ENCODE measurements around the gene FAM53C. TPM values are rescaled to one million over a fixed set of nuclear protein-coding genes. Genes with fewer than 3 reads are reported as not detected.

The FAM53C gene
- total and polyA plus RNA-seq, 2 experiments from 2014 or later, result 21.0 to 45.0 TPM

DNA sequence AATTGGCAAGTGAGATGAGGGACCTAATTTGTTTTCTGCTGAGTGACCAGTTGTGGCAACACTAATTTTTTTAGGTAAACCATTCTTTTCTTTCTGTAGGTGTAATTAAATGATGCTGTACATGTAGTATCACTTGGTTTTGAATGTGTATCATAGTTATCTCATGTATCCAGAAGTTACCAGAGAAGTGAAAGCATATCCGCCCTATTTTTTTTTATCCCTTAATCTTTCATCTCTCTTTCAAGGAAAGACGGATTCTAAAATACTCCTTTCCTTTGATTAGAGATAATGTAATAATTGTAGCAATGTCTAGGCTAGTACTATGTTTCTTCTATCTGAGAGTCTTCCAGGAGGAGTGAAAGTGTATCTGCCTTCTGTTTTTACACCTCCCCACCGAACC lies 21.6 kb downstream of the FAM53C start:
- Histone ChIP-seq H3K9me2 (ENCODE audit: insufficient read depth) (no peaks in the 10 kb centered on the region), H3K27ac (ENCODE audit: low read depth) (no peak overlapping the region), H3F3A (replicated peaks; ENCODE audit: low read depth) (peaks cover 11% of the 10 kb centered on the region; the same call in 1 of the 2 replicates), H3K4me1 (ENCODE audit: insufficient read depth) (peaks cover 11% of the 10 kb centered on the region), H3K4me2 (no peak overlapping the region), H3K79me2 (replicated peaks; ENCODE audit: insufficient read depth) (peaks cover 98% of the 10 kb centered on the region), H3K4me3 (no peak overlapping the region), H3K36me3 (ENCODE audit: insufficient read depth) (no peaks in the 10 kb centered on the region), H4K20me1 (replicated peaks; ENCODE audit: insufficient read depth) (peaks cover 38% of the 10 kb centered on the region), H2AFZ (no peak overlapping the region), H3K27me3 (ENCODE audit: insufficient read depth) (no peaks in the 10 kb centered on the region)
- H3K27ac Mint-ChIP-seq, result no peak overlapping the region
- TF ChIP-seq CREB1 (CRISPR knock-in tag; IDR thresholded peaks at IDR 0.05; ENCODE audit: low read depth) (no peak), ZNF331 (CRISPR knock-in tag; IDR thresholded peaks at IDR 0.05; ENCODE audit: low read depth) (no peak), ZNF114 (CRISPR knock-in tag; IDR thresholded peaks at IDR 0.05) (no peak), EZH2phosphoT487 (IDR thresholded peaks at IDR 0.05; ENCODE audit: unreplicated experiment) (no peak), EZH2 (IDR thresholded peaks at IDR 0.05; ENCODE audit: low read depth, unreplicated experiment) (no peak)
- DNase-seq (ENCODE audit: low spot score) (no peak), ATAC-seq (no peak)
- no peaks in the 10 kb centered on the region; the same call in 2 of the 3 replicates for H3K36me3 Mint-ChIP-seq (ENCODE audit: low read depth)
- no peaks in the 10 kb centered on the region for H3K9me3 Mint-ChIP-seq
- no peak overlapping the region for H3K4me3 Mint-ChIP-seq
- H3K4me1 Mint-ChIP-seq, result peaks cover 15% of the 10 kb centered on the region
- peaks cover 4% of the 10 kb centered on the region for H3K27me3 Mint-ChIP-seq (ENCODE audit: insufficient read depth, low read depth, poor library complexity)

DNA sequence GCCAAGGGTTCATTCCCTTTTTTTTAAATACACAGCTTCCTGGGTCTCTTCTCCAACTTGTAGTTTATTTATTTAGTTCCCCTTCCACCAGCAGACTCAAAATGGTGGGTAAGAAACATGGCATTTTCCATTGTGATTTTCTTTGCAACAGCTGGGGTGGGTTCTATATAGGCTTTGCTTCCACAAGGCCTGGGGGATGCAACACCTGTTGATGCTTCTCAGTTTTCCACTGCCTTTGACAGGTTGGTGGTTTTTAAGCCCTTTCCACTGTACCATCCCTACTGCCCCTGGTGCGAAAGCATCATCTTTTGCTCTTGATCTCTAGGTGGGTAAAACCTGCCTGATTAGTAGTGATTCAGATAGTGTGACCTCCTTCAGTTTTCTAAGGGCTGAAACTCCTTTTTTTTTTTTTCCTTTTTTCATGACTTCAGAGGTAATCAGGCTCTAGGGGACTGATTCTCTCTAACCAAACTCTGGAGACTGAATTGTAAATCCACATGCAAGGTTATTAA lies 22.9 kb downstream of the FAM53C start:
- Histone ChIP-seq H3K36me3 (ENCODE audit: insufficient read depth) (no peaks in the 10 kb centered on the region), H3K79me2 (replicated peaks; ENCODE audit: insufficient read depth) (peaks cover 100% of the 10 kb centered on the region), H2AFZ (no peak overlapping the region), H3K9me2 (ENCODE audit: insufficient read depth) (no peaks in the 10 kb centered on the region), H3K27me3 (ENCODE audit: insufficient read depth) (no peaks in the 10 kb centered on the region), H3K4me1 (ENCODE audit: insufficient read depth) (peaks cover 11% of the 10 kb centered on the region; the same call in 1 of the 2 replicates), H3K27ac (ENCODE audit: low read depth) (peak overlapping the region; percentile 80), H3F3A (replicated peaks; ENCODE audit: low read depth) (peaks cover 11% of the 10 kb centered on the region; the same call in 1 of the 2 replicates), H3K4me3 (no peak overlapping the region), H3K4me2 (no peak overlapping the region), H4K20me1 (replicated peaks; ENCODE audit: insufficient read depth) (peaks cover 48% of the 10 kb centered on the region)
- Mint-ChIP-seq H3K9me3 (no peaks in the 10 kb centered on the region), H3K4me1 (peaks cover 3% of the 10 kb centered on the region; the same call in 1 of the 3 replicates), H3K27ac (no peak overlapping the region), H3K36me3 (ENCODE audit: low read depth) (no peaks in the 10 kb centered on the region; the same call in 2 of the 3 replicates), H3K4me3 (no peak overlapping the region), H3K27me3 (ENCODE audit: insufficient read depth, low read depth, poor library complexity) (peaks cover 4% of the 10 kb centered on the region)
- ATAC-seq (no peak), DNase-seq (ENCODE audit: low spot score) (no peak)
- TF ChIP-seq EZH2phosphoT487 (IDR thresholded peaks at IDR 0.05; ENCODE audit: unreplicated experiment) (no peak), JUNB (IDR thresholded peaks at IDR 0.05; ENCODE audit: unreplicated experiment) (no peak), STAT1 (IDR thresholded peaks at IDR 0.05; ENCODE audit: unreplicated experiment) (no peak), EZH2 (IDR thresholded peaks at IDR 0.05; ENCODE audit: low read depth, unreplicated experiment) (no peak), CREB1 (CRISPR knock-in tag; IDR thresholded peaks at IDR 0.05; ENCODE audit: low read depth) (no peak)
- TF ChIP-seq, protein P1, sequence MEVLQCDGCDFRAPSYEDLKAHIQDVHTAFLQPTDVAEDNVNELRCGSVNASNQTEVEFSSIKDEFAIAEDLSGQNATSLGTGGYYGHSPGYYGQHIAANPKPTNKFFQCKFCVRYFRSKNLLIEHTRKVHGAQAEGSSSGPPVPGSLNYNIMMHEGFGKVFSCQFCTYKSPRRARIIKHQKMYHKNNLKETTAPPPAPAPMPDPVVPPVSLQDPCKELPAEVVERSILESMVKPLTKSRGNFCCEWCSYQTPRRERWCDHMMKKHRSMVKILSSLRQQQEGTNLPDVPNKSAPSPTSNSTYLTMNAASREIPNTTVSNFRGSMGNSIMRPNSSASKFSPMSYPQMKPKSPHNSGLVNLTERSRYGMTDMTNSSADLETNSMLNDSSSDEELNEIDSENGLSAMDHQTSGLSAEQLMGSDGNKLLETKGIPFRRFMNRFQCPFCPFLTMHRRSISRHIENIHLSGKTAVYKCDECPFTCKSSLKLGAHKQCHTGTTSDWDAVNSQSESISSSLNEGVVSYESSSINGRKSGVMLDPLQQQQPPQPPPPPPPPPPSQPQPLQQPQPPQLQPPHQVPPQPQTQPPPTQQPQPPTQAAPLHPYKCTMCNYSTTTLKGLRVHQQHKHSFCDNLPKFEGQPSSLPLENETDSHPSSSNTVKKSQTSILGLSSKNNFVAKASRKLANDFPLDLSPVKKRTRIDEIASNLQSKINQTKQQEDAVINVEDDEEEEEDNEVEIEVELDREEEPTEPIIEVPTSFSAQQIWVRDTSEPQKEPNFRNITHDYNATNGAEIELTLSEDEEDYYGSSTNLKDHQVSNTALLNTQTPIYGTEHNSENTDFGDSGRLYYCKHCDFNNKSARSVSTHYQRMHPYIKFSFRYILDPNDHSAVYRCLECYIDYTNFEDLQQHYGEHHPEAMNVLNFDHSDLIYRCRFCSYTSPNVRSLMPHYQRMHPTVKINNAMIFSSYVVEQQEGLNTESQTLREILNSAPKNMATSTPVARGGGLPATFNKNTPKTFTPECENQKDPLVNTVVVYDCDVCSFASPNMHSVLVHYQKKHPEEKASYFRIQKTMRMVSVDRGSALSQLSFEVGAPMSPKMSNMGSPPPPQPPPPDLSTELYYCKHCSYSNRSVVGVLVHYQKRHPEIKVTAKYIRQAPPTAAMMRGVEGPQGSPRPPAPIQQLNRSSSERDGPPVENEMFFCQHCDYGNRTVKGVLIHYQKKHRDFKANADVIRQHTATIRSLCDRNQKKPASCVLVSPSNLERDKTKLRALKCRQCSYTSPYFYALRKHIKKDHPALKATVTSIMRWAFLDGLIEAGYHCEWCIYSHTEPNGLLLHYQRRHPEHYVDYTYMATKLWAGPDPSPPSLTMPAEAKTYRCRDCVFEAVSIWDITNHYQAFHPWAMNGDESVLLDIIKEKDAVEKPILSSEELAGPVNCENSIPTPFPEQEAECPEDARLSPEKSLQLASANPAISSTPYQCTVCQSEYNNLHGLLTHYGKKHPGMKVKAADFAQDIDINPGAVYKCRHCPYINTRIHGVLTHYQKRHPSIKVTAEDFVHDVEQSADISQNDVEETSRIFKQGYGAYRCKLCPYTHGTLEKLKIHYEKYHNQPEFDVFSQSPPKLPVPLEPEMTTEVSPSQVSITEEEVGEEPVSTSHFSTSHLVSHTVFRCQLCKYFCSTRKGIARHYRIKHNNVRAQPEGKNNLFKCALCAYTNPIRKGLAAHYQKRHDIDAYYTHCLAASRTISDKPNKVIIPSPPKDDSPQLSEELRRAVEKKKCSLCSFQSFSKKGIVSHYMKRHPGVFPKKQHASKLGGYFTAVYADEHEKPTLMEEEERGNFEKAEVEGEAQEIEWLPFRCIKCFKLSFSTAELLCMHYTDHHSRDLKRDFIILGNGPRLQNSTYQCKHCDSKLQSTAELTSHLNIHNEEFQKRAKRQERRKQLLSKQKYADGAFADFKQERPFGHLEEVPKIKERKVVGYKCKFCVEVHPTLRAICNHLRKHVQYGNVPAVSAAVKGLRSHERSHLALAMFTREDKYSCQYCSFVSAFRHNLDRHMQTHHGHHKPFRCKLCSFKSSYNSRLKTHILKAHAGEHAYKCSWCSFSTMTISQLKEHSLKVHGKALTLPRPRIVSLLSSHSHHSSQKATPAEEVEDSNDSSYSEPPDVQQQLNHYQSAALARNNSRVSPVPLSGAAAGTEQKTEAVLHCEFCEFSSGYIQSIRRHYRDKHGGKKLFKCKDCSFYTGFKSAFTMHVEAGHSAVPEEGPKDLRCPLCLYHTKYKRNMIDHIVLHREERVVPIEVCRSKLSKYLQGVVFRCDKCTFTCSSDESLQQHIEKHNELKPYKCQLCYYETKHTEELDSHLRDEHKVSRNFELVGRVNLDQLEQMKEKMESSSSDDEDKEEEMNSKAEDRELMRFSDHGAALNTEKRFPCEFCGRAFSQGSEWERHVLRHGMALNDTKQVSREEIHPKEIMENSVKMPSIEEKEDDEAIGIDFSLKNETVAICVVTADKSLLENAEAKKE (CRISPR knock-in tag; IDR thresholded peaks at IDR 0.05), result no peak
- TF ChIP-seq, protein P2, sequence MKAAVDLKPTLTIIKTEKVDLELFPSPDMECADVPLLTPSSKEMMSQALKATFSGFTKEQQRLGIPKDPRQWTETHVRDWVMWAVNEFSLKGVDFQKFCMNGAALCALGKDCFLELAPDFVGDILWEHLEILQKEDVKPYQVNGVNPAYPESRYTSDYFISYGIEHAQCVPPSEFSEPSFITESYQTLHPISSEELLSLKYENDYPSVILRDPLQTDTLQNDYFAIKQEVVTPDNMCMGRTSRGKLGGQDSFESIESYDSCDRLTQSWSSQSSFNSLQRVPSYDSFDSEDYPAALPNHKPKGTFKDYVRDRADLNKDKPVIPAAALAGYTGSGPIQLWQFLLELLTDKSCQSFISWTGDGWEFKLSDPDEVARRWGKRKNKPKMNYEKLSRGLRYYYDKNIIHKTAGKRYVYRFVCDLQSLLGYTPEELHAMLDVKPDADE (IDR thresholded peaks at IDR 0.05), result no peak
- TF ChIP-seq, protein P3, sequence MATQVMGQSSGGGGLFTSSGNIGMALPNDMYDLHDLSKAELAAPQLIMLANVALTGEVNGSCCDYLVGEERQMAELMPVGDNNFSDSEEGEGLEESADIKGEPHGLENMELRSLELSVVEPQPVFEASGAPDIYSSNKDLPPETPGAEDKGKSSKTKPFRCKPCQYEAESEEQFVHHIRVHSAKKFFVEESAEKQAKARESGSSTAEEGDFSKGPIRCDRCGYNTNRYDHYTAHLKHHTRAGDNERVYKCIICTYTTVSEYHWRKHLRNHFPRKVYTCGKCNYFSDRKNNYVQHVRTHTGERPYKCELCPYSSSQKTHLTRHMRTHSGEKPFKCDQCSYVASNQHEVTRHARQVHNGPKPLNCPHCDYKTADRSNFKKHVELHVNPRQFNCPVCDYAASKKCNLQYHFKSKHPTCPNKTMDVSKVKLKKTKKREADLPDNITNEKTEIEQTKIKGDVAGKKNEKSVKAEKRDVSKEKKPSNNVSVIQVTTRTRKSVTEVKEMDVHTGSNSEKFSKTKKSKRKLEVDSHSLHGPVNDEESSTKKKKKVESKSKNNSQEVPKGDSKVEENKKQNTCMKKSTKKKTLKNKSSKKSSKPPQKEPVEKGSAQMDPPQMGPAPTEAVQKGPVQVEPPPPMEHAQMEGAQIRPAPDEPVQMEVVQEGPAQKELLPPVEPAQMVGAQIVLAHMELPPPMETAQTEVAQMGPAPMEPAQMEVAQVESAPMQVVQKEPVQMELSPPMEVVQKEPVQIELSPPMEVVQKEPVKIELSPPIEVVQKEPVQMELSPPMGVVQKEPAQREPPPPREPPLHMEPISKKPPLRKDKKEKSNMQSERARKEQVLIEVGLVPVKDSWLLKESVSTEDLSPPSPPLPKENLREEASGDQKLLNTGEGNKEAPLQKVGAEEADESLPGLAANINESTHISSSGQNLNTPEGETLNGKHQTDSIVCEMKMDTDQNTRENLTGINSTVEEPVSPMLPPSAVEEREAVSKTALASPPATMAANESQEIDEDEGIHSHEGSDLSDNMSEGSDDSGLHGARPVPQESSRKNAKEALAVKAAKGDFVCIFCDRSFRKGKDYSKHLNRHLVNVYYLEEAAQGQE (IDR thresholded peaks at IDR 0.05; ENCODE audit: unreplicated experiment), result no peak
